Neural cell (in vitro differentiated cells): ENCODE results near the gene DMXL1. TPM values are rescaled to one million over a fixed set of nuclear protein-coding genes. Genes with fewer than 3 reads are reported as not detected.

Experiments
- H2AFZ ChIP-seq: fragments of 200-600, 300-800 bp; sonication (generic), shearing (Covaris generic); 2 replicates; pipeline ENCODE4 v1.6.0; 2014; ENCODE audit warnings: low read depth, mild to moderate bottlenecking, antibody characterized with exemption, low read length, moderate library complexity
- H3F3A ChIP-seq: fragments of 200-600 bp; shearing (Covaris generic); 2 replicates; pipeline ENCODE4 v1.6.1; 2016; ENCODE audit warnings: mild to moderate bottlenecking, moderate library complexity, mixed read lengths, antibody characterized with exemption, low read length; ENCODE audit not compliant: insufficient read depth, poor library complexity, severe bottlenecking
- H3K27ac ChIP-seq: fragments of 200-600, 300-800 bp; sonication (generic), shearing (Covaris generic); 2 replicates; pipeline ENCODE4 v1.5.1; 2014; ENCODE audit warnings: mild to moderate bottlenecking, low read length, moderate library complexity
- H3K27me3 ChIP-seq: fragments of 300-800, 200-600 bp; sonication (generic), shearing (Covaris generic); 2 replicates; pipeline ENCODE4 v1.6.0; 2014; ENCODE audit warnings: mild to moderate bottlenecking, low read depth, low read length, moderate library complexity; ENCODE audit not compliant: insufficient read depth
- H3K36me3 ChIP-seq: fragments of 300-800, 200-600 bp; sonication (generic), shearing (Covaris generic); 2 replicates; pipeline ENCODE4 v1.5.1; 2014; ENCODE audit warnings: mild to moderate bottlenecking, antibody characterized with exemption, low read length, moderate library complexity; ENCODE audit not compliant: insufficient read depth
- H3K4me2 ChIP-seq: fragments of 300-800, 200-600 bp; sonication (generic), shearing (Covaris generic); 2 replicates; pipeline ENCODE4 v1.6.0; 2014; ENCODE audit warnings: mild to moderate bottlenecking, low read length
- H3K4me3 ChIP-seq: fragments of 300-800, 200-600 bp; sonication (generic), shearing (Covaris generic); 2 replicates; pipeline ENCODE4 v1.5.1; 2014; ENCODE audit warnings: mild to moderate bottlenecking, low read length, moderate library complexity
- H3K79me2 ChIP-seq: fragments of 200-600 bp; shearing (Covaris generic); replicated peaks from 2 replicates; pipeline ENCODE4 v1.6.0; 2014; ENCODE audit warnings: mild to moderate bottlenecking, low read length, moderate library complexity; ENCODE audit not compliant: insufficient read depth
- H3K9ac ChIP-seq: fragments of 300-800, 200-600 bp; sonication (generic), shearing (Covaris generic); 2 replicates; pipeline ENCODE4 v1.6.1; 2016; ENCODE audit warnings: mild to moderate bottlenecking, low read length, mixed read lengths
- H3K9me2 ChIP-seq: fragments of 200-600 bp; shearing (Covaris generic); 2 replicates; pipeline ENCODE4 v1.6.1; 2016; ENCODE audit warnings: mild to moderate bottlenecking, low read length, mixed read lengths; ENCODE audit not compliant: insufficient read depth
- H3K9me3 ChIP-seq: fragments of 200-600, 300-800 bp; sonication (generic), shearing (Covaris generic); 2 replicates; pipeline ENCODE4 v1.6.1; 2016; ENCODE audit warnings: mild to moderate bottlenecking, mixed run types, low read length, moderate library complexity, mixed read lengths
- H4K20me1 ChIP-seq: fragments of 200-600 bp; shearing (Covaris generic); 2 replicates; pipeline ENCODE4 v1.6.1; 2016; ENCODE audit warnings: mild to moderate bottlenecking, mixed run types; ENCODE audit not compliant: insufficient read depth
- CTCF ChIP-seq: fragments of 450-650 bp; IDR thresholded peaks from 2 replicates; pipeline ENCODE4 v1.5.1; 2014; ENCODE audit warnings: antibody characterized with exemption, mild to moderate bottlenecking, moderate library complexity; ENCODE audit not compliant: poor library complexity, severe bottlenecking
- EP300 ChIP-seq: fragments of 450-650 bp; conservative IDR thresholded peaks from 2 replicates; pipeline ENCODE4 v1.6.1; 2014; ENCODE audit warnings: antibody characterized with exemption, mild to moderate bottlenecking, moderate library complexity; ENCODE audit not compliant: poor library complexity, severe bottlenecking
- EZH2 ChIP-seq: fragments of 200-600, 300-800 bp; shearing (Covaris generic), sonication (generic); IDR thresholded peaks from 2 replicates; pipeline ENCODE4 v1.6.1; 2014; ENCODE audit warnings: antibody characterized with exemption, low read length, borderline replicate concordance, mild to moderate bottlenecking; ENCODE audit not compliant: insufficient read depth, poor library complexity, severe bottlenecking
- MXI1 ChIP-seq: fragments of 450-650 bp; conservative IDR thresholded peaks from 2 replicates; pipeline ENCODE4 v1.6.1; 2014; ENCODE audit warnings: antibody characterized with exemption, mild to moderate bottlenecking; ENCODE audit not compliant: poor library complexity, severe bottlenecking
- POLR2AphosphoS5 ChIP-seq: IDR thresholded peaks from 2 replicates; pipeline ENCODE4 v1.6.1; 2012
- RAD21 ChIP-seq: fragments of 450-650 bp; conservative IDR thresholded peaks from 2 replicates; pipeline ENCODE4 v1.6.1; 2014; ENCODE audit warnings: antibody characterized with exemption, mild to moderate bottlenecking, moderate library complexity
- REST ChIP-seq: IDR thresholded peaks from 2 replicates; pipeline ENCODE4 v1.6.1; 2012; ENCODE audit warnings: borderline replicate concordance
- SMC3 ChIP-seq: fragments of 450-650 bp; conservative IDR thresholded peaks from 2 replicates; pipeline ENCODE4 v1.6.1; 2014; ENCODE audit warnings: antibody characterized with exemption, mild to moderate bottlenecking, moderate library complexity; ENCODE audit not compliant: poor library complexity
- TAF1 ChIP-seq: IDR thresholded peaks from 2 replicates; pipeline ENCODE4 v1.6.1; 2012; ENCODE audit warnings: low read depth
- polyA plus RNA-seq: library from polyadenylated mRNA; depleted of rRNA; stranded (reverse); fragments of >200 nt; gene quantifications from 2 replicates; pipeline ENCODE4 v1.2.3, GENCODE V29; 2014

DMXL1 gene
- polyA plus RNA-seq, 1 donor from 2014 or later: 46.9 TPM

- Histone ChIP-seq H3K9me3 (no peaks in the 10 kb centered on the region), H3K4me3 (no peak overlapping the region), H3K27me3 (no peaks in the 10 kb centered on the region), H3K9me2 (no peaks in the 10 kb centered on the region), H3K79me2 (no peaks in the 10 kb centered on the region), H2AFZ (no peak overlapping the region), H3F3A (no peaks in the 10 kb centered on the region), H3K4me2 (no peak overlapping the region), H3K36me3 (no peaks in the 10 kb centered on the region), H3K27ac (no peak overlapping the region), H4K20me1 (no peaks in the 10 kb centered on the region), H3K9ac (no peak overlapping the region)
- TF ChIP-seq SMC3: no peak
- no peak for TF ChIP-seq CTCF
- TF ChIP-seq POLR2AphosphoS5: no peak
- no peak for TF ChIP-seq EP300
Measured at GRCh38 chr5:119290607-119291006, 219.7 kb downstream of the DMXL1 start.

GRCh38 chr5:119291056-119291455 is 220.2 kb downstream of the DMXL1 start:
- Histone ChIP-seq H3K36me3 (no peaks in the 10 kb centered on the region), H3K79me2 (no peaks in the 10 kb centered on the region)

More at GRCh38 chr5:119291056-119291455, 220.2 kb downstream of the DMXL1 start:
- Histone ChIP-seq H3K4me3 (no peak overlapping the region), H4K20me1 (no peaks in the 10 kb centered on the region), H3K27ac (no peak overlapping the region), H3K9me3 (no peaks in the 10 kb centered on the region), H3K27me3 (no peaks in the 10 kb centered on the region), H3F3A (no peaks in the 10 kb centered on the region), H2AFZ (no peak overlapping the region), H3K9ac (no peak overlapping the region), H3K4me2 (no peak overlapping the region), H3K9me2 (no peaks in the 10 kb centered on the region)
- TF ChIP-seq REST (no peak), POLR2AphosphoS5 (no peak), RAD21 (no peak), EZH2 (no peak), SMC3 (no peak), EP300 (no peak), CTCF (no peak), TAF1 (no peak), MXI1 (no peak)
